Skeletal muscle tissue (tissue), 4 donors: ENCODE data around the gene CDCA4. TPM values are rescaled to one million over a fixed set of nuclear protein-coding genes. Genes with fewer than 3 reads are reported as not detected.
A peak's percentile ranks its signal among the peaks of the same experiment; 100 is the strongest.

ENCODE experiments used
- H3K27ac ChIP-seq: one replicate; pipeline ENCODE4 v1.7.0; 2013; ENCODE audit warnings: mild to moderate bottlenecking, low read depth, low read length, inconsistent platforms
- H3K27me3 ChIP-seq, 3 donors: one replicate each; pipeline ENCODE4 v1.7.0; 2013; ENCODE audit warnings: low read length in 3 of 3; ENCODE audit not compliant: control insufficient read depth in 3 of 3, insufficient read depth in 3 of 3
- H3K36me3 ChIP-seq, 3 donors: one replicate each; pipeline ENCODE4 v1.7.0; 2013; ENCODE audit warnings: low read length in 3 of 3; ENCODE audit not compliant: control insufficient read depth in 3 of 3, insufficient read depth in 3 of 3
- H3K4me1 ChIP-seq, 3 donors: one replicate each; pipeline ENCODE4 v1.7.0; 2013; ENCODE audit warnings: low read length in 3 of 3, mild to moderate bottlenecking in 3 of 3; ENCODE audit not compliant: control insufficient read depth in 3 of 3, insufficient read depth in 3 of 3
- H3K4me3 ChIP-seq, 3 donors: one replicate each; pipeline ENCODE4 v1.7.0; 2013; ENCODE audit warnings: low read length in 3 of 3
- H3K9ac ChIP-seq, 3 donors: one replicate each; pipeline ENCODE4 v1.7.0; 2013; ENCODE audit warnings: low read length in 3 of 3, mild to moderate bottlenecking in 3 of 3, moderate library complexity in 2 of 3, low read depth in 1 of 3
- H3K9me3 ChIP-seq, 3 donors: one replicate each; pipeline ENCODE4 v1.7.0; 2013; ENCODE audit warnings: low read length in 3 of 3; ENCODE audit not compliant: control insufficient read depth in 3 of 3
- total RNA-seq: library from RNA; depleted of rRNA; stranded (reverse); fragments of >200 nt; gene quantifications from one replicate; pipeline ENCODE4 v1.2.3, GENCODE V29; 2014
- donor health status: Osteomylitis.

CDCA4 gene
- 15.1 TPM for total RNA-seq

DNA sequence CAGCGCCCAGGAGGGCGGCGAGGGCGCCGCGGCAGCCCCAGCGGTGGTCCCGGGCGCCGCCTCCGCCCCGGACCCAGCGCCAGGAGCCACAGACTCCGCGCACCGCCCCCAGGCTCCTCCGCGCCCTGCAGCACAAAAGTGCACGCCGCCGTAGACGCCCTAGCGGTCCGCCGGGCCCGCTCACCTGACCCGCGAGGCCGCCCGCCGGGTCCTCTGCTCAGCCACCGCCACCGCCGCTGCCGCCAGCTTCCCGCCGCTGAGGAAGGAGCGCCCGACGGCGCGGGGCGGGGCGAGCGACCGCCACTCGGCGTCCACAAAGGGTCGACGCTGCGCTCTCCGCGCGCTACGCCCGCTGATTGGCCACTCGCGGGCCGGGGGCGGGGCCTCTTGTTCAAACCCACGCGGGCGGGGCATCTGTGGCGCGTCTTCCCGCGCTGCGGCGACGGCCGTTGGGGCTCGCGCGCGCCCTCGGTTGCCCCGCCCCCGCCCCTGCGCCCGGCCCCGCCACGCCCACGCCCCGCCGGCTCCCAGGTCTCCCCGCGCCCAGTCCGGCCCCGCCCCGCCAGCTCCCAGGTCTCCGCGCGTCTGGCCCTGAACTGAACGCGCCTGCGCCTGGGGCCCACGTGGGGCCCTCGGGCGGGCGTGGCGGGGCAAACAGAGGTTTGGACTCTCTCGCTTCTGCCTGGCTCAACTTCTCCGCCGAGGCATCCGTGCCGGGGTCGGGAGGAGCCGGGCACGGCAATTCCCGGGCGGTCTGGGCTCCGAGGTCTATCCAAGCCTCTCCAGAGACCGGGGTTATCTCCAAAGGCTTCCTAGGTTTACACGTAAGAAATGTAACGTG lies at the start of gene CDCA4:
Gene CDCA4 (minus strand): TSS at position 269 of the 841 bp plus-strand sequence. CDS start 9,154 bp downstream, outside the sequence.
- H3K4me3 ChIP-seq = peak within 1 kb of the TSS; percentile 77 to 88 (median 87)
- H3K9me3 ChIP-seq = no peaks in the 10 kb centered on the region
- peaks cover 20 to 29% (median 20%) of the 10 kb centered on the region in 3 donors for H3K4me1 ChIP-seq
- no peaks in the 10 kb centered on the region for H3K36me3 ChIP-seq
- peak within 1 kb of the TSS; percentile 52 for H3K27ac ChIP-seq
- H3K9ac ChIP-seq = peak within 1 kb of the TSS; percentile 82 to 90 (median 89)
- no peaks in the 10 kb centered on the region for H3K27me3 ChIP-seq

DNA sequence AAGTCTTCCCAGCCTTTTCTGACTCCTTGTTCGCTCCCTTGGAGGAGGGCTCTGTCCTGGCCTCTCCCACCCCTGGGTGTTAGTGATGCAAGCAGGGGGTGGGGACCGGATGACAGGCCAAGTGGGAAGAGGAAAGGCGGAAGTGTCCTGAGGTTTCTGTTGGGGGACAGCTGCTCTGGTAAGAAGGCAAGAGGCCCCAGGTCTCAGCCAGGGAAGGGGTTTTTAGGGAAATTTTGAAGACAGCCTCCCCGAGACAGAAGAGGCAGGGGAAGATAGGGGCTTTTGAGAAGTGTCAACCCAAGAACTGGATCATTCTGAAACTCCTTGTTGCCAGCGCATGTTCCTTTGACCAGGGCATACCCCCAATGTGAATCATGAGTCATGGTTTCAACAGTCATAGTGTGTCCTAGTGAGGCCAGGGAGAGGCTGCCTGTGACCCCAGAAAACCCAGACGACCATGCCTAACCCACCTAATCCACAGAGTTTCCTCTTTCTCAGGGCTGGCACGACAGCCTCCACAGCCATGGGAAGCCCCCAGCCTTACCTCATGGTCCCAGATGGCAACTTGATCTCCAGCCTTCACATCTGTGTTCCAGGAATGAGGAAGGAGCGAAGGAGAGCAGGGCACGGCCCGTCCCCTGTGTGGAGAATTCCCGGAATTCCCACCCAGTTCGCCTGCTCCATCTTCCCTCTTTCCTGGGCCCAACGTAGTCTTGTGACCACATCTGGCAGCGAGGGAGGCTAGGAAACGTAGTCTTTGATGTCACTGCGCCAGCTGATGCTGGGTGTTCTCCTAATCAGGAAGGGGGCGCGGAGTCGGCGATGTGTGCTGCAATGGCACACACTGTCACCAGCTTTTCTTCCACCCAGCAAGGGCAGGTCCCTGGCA lies 49.2 kb upstream of the CDCA4 start:
- no peaks in the 10 kb centered on the region for H3K9me3 ChIP-seq
- H3K4me3 ChIP-seq = no peak overlapping the region
- H3K27ac ChIP-seq = peak overlapping the region; percentile 54
- no peak overlapping the region for H3K9ac ChIP-seq
- H3K27me3 ChIP-seq = peaks cover 15 to 51% (median 51%) of the 10 kb centered on the region in 3 donors
- H3K36me3 ChIP-seq = no peaks in the 10 kb centered on the region
- H3K4me1 ChIP-seq = peaks cover 0 to 3% (median 0%) of the 10 kb centered on the region in 3 donors

DNA sequence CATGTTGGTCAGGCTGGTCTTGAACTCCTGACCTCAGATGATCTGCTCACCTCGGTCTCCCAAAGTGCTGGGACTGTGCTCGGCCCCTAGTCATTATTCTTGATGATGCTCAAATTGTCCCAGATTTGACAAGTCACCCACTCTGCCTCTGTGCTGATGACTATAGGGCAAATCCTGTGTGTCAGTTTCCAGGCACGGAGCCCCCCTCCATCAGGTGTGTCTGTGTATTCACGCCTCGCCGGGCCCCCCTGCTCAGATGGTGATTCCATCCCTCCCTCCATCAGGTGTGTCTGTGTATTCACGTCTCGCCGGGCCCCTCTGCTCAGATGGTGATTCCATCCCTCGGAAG lies 48.6 kb upstream of the CDCA4 start:
- Histone ChIP-seq H3K27ac (no peak overlapping the region), H3K36me3 (no peaks in the 10 kb centered on the region), H3K27me3 (peaks cover 15 to 47% (median 46%) of the 10 kb centered on the region in 3 donors), H3K9ac (no peak overlapping the region), H3K4me3 (no peak overlapping the region), H3K4me1 (peaks cover 0 to 3% (median 0%) of the 10 kb centered on the region in 3 donors), H3K9me3 (no peaks in the 10 kb centered on the region)

DNA sequence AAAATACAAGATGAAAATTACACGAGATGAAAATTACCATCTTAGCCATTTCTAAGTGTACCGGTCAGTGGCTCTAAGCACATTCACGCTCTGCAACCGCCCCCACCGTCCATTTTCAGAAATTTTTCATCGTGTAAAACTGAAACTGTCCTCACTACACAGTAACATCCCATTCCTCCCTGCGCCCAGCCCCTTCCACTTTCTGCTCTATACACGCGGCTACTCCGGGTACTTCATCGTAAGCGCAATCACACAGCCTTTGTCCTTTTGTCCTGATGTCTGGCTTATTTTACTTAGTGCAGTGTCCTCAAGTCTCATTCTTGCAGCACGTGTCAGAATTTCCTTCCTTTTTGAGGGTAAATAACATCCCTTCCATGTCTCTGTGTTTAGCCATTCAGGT lies 47.9 kb upstream of the CDCA4 start:
- peaks cover 11 to 40% (median 40%) of the 10 kb centered on the region in 3 donors for H3K27me3 ChIP-seq
- H3K9me3 ChIP-seq = no peaks in the 10 kb centered on the region
- H3K4me1 ChIP-seq = peaks cover 0 to 3% (median 0%) of the 10 kb centered on the region in 3 donors
- no peak overlapping the region for H3K4me3 ChIP-seq
- H3K9ac ChIP-seq = no peak overlapping the region
- H3K27ac ChIP-seq = no peak overlapping the region
- no peaks in the 10 kb centered on the region for H3K36me3 ChIP-seq

DNA sequence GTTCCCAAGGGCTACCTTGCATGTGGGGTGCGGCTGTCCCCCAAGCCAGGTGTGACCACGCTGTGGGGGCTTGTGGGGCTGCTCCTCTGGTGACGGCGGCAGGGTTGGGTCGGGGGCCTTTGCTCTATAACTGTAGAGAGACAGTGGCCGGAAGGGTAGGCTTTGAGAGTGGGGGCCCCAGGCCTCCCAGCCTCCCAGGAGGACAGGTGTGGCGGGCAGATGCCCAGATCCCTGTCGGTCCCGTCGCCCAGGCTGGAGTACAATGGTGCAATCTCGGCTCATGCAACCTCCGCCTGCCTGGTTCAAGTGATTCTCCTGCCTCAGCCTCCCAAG lies 47.1 kb upstream of the CDCA4 start:
- Histone ChIP-seq H3K27ac (no peak overlapping the region), H3K9ac (no peak overlapping the region), H3K9me3 (no peaks in the 10 kb centered on the region), H3K36me3 (no peaks in the 10 kb centered on the region), H3K27me3 (peaks cover 9 to 32% (median 31%) of the 10 kb centered on the region in 3 donors), H3K4me3 (no peak overlapping the region), H3K4me1 (peaks cover 0 to 4% (median 1%) of the 10 kb centered on the region in 3 donors)

DNA sequence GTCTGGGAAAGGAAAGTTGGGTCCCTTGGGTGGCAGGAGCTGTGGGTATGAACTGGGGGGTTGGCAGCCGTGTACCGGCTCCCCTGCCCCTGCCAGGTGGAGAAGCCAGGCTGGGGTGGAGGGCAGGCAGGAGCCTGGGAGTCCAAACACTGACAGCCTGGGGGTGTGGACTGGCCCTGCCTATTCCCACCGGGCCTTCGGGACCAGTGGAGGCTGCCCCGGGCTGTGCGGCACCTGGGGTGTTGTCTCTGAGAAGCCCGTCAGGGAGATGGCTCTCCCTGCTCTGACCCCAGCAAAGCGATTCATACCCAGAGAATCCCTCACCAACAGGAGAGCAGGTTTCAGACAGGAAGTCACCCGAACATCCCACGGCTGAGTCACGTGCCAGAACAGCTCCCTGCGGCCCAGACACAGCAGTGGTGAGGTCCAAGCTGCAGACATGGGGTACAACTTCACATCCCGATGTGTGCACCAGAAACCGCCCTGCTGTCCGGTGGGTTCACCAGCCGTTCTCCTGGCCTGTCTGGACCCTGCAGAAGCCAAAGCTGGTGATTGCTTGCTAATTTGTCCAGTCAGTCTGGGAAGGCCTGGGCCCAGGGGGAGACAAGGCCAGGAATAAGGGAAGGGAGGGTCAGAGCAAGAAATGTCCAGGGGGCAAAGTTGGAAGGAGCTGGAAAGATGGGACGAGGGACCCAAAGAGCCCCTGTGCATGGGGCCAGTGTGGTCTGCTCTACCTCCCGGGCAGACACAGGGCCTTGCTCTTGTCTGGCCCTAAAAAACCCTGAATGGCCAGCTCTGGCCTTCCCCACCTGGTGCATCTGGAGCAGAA lies 46.5 kb upstream of the CDCA4 start:
- no peak overlapping the region for H3K9ac ChIP-seq
- no peak overlapping the region for H3K27ac ChIP-seq
- no peaks in the 10 kb centered on the region for H3K9me3 ChIP-seq
- H3K27me3 ChIP-seq = peaks cover 3 to 26% (median 25%) of the 10 kb centered on the region in 3 donors
- no peaks in the 10 kb centered on the region for H3K36me3 ChIP-seq
- H3K4me1 ChIP-seq = peaks cover 0 to 5% (median 3%) of the 10 kb centered on the region in 3 donors
- no peak overlapping the region for H3K4me3 ChIP-seq

DNA sequence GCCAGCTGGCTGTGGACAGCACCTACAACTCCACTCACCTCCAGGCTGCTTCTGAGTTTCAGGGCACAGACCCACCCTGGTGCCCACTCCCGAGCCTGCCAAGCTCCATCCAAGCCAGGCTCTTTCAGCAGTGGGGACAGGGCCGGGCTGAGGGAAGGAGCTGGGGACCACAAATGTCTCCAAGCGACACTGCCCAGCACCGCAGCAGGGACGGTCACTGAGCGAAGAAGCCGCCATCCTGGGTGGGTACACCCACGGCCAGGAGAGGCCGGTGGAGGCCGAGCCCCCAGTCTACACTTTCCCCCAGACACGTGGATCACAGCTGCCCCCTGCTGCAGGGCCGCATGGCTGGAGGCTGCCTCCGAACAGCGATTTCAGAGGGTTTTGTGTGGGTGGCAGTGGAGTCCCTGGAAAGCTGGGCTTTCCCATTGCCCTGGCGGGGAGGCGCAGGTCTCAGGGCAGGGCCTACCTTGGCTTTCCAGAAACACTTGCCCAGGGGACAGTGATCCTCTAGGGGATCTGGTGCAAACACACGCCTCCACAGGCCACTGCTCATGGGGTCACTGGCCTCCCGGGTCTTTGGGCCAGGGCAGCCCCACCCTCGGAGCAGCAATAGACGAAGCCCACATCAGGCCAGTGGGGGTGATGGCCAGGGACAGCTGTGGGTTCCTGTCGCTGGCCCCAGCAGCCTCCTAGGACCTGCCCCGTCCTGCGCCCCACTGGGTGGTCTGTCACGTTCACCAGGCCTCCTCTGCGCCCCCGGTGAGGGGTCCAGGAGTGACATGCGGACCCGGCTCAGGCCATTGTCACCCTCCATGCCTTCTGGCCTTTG lies 45.6 kb upstream of the CDCA4 start:
- peaks cover 0 to 19% (median 18%) of the 10 kb centered on the region in 3 donors for H3K27me3 ChIP-seq
- no peaks in the 10 kb centered on the region for H3K36me3 ChIP-seq
- no peaks in the 10 kb centered on the region for H3K9me3 ChIP-seq
- H3K9ac ChIP-seq = no peak overlapping the region
- H3K4me1 ChIP-seq = peaks cover 5 to 10% (median 6%) of the 10 kb centered on the region in 3 donors
- no peak overlapping the region for H3K4me3 ChIP-seq
- H3K27ac ChIP-seq = no peak overlapping the region

DNA sequence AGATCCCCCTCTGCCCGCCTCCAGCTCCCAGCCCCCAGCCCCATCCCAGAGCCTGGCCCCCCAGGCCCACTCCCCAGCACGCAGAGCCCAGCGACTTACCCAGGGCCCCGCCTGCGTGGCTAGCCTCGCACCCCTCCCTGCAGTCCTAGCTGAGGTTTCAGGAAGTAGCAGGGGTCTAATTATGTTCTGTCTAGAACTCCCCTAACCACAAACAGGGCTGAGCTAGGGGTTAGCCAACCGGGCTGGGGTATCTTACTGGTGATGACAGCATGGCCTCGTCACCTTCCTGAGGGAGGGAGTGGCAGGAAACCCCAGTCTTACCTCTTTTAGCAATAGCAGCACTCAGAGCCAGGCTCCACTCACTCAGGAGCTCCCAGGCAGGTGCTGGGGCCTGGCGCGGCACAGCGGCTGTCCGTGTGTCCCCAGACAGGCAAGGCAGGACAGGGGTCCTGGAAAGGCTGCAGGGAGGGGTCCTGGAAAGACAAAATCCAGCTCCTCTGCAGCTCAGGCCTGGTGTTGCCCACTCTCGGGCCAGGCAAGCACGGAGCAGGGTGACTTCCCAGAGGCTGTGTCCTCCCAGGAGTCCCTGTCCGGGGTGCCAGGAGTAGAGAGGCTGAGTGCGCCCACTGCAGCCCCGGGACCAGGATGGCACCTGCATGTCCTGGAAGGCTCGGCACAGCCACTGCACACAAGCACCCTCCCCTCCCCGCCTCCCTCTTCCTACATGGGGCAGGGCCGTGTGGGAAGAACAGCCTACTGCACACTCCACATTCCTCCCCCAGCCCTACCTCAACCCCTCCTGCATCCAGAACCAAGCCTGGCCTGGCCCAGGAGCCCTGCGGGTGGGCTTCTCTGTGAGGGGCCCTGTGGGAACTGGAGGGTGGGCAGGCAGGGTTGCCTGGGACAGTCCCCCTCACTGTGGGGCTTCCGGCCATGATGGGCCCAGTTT lies 44.7 kb upstream of the CDCA4 start, which contains the start of gene GPR132:
Gene GPR132 (minus strand): TSS at position 151 of the 949 bp plus-strand sequence. CDS start 10,010 bp downstream, outside the sequence.
- no peak within 1 kb of the TSS for H3K4me3 ChIP-seq
- H3K27me3 ChIP-seq = peaks cover 0 to 16% (median 14%) of the 10 kb centered on the region in 3 donors
- no peaks in the 10 kb centered on the region for H3K9me3 ChIP-seq
- peak within 1 kb of the TSS in 2 of 3 donors; percentile 25 to 64 for H3K9ac ChIP-seq
- no peaks in the 10 kb centered on the region for H3K36me3 ChIP-seq
- H3K4me1 ChIP-seq = peaks cover 14 to 19% (median 15%) of the 10 kb centered on the region in 3 donors
- peak within 1 kb of the TSS; percentile 12 for H3K27ac ChIP-seq
